Measurements from ENCODE around the gene CD46.

The CD46 gene

DNA sequence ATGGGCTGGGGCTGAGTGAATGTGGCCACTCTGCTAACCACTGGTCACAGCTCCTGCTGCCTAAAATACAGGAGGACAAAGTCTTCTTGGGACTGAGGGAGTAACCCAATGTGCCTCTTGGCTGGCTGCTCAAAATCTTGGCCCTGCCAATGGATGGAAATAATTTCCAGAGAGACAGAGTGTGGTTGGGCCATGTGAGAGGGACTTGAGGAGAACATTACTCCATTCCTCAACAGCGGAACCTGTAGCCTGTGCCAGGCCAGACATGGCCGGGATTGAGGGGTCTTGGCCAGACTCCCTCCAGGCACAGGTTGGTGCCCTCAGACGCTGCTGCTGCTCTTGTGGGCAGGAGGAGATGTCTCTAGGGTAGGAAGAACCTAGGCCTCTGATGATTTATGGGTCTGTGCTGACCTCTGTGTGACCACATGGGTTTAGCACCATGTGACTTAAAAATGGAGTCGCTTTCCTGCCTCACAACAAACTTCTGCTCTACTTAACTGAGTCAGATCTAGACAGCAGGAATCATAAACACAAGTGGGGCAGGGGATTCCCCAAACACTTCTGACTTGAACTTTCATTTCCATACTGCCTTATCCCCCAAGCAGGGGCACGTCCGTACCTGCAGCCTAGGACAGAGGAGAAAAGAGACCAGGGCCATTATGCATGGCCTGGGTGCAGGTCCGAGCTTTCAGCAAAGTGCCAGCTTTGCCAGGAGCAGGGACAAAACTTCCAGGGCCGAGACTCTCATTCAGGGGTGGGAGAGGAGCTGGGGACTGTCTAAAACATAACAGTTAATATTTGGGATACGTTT, 79.9 kb downstream of the CD46 start:
- DNase-seq = no peak

GRCh38 chr1:207832796-207833195, 80.9 kb downstream of the CD46 start:
- DNase-seq = no peak

- no peak for DNase-seq
Measured at GRCh38 chr1:207833381-207833780, 81.5 kb downstream of the CD46 start.

DNA sequence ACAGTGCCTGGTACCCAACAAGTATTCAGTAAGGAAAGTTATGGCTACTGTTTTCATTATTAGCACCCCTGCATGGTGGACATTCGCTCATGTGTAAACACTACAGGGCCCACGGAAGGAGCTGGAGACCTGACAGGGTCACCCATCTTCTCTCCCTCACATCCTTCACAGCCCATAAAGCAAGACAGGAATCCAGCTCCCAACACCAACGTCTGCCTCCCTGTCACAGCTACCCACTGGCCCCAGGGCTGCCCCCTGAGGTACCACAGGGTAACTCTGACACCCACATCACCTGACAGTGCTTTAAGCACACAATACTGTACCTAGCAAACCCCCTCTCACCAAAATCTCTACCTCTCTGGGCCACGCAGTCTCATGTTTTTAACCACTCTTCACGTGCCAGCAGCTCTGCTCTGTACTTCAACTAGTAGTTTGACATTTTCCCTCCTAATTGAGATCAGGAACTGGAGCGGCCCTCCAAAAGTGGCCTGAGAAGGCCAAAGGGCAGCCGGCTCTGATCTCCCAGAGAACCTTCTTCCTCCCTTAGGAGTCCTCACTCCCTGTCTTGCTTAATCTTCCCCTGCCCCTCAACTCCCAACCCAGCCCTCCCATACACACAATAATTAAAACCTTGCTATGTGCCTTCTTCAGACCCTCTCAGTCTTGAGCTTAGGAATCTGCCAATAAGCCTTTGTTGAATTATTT, 82.3 kb downstream of the CD46 start:
- no peak for DNase-seq

DNA sequence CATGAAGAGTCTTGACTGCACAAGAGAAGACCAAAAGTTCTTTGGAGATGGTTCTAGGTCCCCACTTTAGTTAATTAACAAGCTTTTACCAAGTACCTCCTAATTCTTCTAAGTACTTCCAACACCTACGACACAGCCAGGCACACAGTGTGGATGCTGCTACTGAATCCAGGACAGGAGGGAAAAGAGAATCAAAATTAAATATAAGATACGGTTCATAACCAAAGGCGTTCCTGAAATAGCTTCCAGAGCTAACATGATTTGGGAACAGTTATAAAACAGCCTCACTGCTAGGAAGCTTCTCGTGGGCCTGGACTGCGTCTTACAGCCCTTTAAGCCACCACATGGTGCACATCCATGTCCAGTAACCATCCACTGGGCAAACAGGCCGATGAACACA, 84.1 kb downstream of the CD46 start:
- DNase-seq = no peak

DNA sequence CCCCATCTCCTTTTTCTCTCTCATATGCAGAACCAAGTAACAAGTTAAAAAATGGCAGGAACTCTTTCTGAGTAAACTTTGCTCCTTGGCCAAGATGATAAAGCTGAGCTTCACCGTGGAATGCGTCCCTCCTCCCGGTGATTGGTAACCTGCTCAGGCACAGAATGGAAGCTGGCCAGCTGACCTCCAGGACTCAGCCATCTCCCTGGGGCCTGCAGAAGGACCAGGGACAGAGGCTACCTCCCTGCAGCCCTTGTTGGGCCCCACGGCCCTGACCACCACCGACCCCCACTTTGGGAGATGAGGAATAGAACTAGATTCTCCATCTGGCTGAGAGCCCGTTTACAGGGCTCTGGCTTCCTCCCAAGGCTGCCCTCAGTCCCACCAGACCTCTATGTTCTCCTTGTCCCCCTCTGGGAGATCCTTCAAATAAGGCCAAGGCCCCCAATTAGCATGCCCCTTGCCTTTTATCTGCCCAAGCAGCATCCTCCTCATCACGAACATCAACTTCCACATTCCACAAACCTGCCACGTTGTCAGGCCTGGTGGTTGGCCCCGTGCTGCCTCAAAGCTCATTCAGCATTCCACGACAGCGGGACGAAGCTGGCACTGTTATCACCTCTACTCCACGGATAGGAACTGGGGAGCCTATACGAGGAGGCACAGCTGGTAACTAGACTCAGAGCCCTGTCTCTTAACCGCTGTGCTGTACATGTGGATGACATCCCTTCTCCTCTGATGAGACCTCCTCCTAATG, 84.9 kb downstream of the CD46 start:
- no peak for DNase-seq

DNA sequence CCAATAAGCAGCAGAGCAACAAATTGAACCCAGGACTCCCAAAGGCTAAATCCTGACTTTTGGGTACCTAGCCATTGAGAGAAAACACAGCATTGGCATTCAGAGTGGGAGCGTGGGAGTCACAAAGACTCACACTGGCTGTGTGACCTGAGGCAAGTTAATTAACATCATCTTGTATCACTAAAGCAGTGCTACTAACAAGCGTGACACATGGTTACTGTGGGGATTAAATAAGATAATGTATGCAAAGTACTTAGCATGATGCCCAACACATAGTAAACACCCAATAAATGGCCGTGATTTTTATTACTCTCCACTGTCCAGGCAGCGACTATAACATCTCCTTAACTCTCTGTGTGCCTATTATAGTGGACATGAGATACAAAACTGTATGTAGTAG, 85.8 kb downstream of the CD46 start:
- DNase-seq = no peak

- no peak for DNase-seq
Measured at GRCh38 chr1:207838156-207839082, 86.6 kb downstream of the CD46 start.

DNA sequence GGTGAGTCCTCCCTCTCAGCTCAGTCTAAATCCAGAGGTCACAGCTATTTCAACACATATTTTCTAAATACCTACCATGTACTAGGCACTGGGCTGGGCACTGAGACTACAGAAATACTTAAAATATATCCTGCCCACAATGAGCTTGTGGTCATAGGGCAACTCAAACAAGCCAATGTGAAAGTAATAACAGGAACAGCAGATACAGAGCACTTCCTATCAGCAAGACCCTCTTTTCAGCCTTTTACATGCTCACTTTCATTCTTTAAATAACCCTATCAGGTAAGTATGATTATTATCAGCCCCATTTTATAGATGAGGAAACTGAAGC, 87.2 kb downstream of the CD46 start:
- DNase-seq = no peak

- no peak for DNase-seq
Measured at GRCh38 chr1:207840380-207840779, 88.5 kb downstream of the CD46 start.

DNA sequence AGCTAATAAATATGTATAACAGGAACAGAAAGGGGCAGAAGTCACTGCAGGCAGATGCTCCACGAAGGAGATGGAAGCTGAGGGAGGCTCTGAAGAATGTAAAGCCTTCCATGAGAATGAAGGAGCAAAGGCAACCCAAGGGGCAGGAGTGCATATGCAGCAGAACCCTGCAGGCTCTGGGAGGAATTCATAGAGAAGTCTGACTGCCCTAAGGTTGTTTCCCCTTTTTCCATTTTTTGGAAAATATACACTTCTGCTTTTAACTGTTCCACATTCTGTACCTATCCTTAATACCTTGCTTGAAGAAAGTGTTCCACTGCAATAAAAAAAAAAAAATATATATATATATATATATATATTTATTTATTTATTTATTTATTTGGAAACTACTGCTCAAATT, 89.4 kb downstream of the CD46 start:
- no peak for DNase-seq

- DNase-seq = no peak
Measured at GRCh38 chr1:207841901-207842300, 90.0 kb downstream of the CD46 start.

DNA sequence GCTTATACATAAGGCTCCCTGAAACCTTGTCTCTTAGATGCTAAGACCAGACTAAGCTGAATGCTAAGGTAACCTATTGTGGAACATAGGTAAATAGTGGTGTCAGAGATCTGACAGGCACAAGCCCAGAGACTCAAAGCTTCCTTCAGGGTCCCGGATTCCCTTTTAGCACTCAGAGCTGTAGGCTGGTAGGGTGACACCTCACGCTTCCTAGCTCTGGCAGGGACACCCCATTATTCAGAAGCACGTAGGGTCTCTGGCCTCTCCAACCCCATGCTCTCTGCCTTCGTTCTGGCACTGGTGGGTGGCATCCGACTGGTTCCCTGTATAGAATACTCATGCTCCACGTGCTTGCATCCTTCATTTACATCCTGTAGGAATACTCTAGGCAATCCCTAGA, 90.7 kb downstream of the CD46 start:
- no peak for DNase-seq

- peak; percentile 43 for DNase-seq
Measured at GRCh38 chr1:207844371-207844770, 92.5 kb downstream of the CD46 start.

Data from NCI-H2171 treated with DMSO at 0.1 percent for 48 hours (cell line).